Peyer's patch (tissue), 4 donors: ENCODE data around the gene TRIM34. TPM values are rescaled to one million over a fixed set of nuclear protein-coding genes. Genes with fewer than 3 reads are reported as not detected.

Experiments
- DNase-seq, 3 donors: peaks; one replicate each; pipeline ENCODE4 v3.0.0-alpha.2; 2017 to 2019
- H3K27ac ChIP-seq, 4 donors: fragments of 200-600 bp; sonication (generic); one replicate each; pipeline ENCODE4 v1.5.1; 2016 to 2019
- H3K27me3 ChIP-seq, 2 donors: fragments of 200-600 bp; sonication (generic); one replicate each; pipeline ENCODE4 v1.5.1; 2019
- H3K36me3 ChIP-seq, 3 donors: fragments of 200-600 bp; sonication (generic); one replicate each; pipeline ENCODE4 v1.5.1; 2016 to 2019
- H3K4me1 ChIP-seq, 4 donors: fragments of 200-600 bp; sonication (generic); one replicate each; pipeline ENCODE4 v1.5.1; 2016 to 2019
- H3K4me3 ChIP-seq, 4 donors: fragments of 200-600 bp; sonication (generic); 1 replicate in 3 of 4; 2 replicates in 1 of 4; pipeline ENCODE4 v1.5.1; 2016 to 2019; ENCODE audit warnings: mild to moderate bottlenecking in 1 of 4
- H3K9me3 ChIP-seq, 4 donors: fragments of 200-600 bp; sonication (generic); one replicate each; pipeline ENCODE4 v1.5.1; 2016 to 2019; ENCODE audit warnings: mild to moderate bottlenecking in 1 of 4
- POLR2A ChIP-seq, 2 donors: fragments of 450-650 bp; IDR thresholded peaks; one replicate each; pipeline ENCODE4 v1.5.1; 2017; ENCODE audit warnings: antibody characterized with exemption in 2 of 2, mild to moderate bottlenecking in 2 of 2, moderate library complexity in 2 of 2
- total RNA-seq, 4 donors: library from RNA; depleted of rRNA; stranded (reverse); fragments of >200 nt; gene quantifications; one replicate each; pipeline ENCODE4 v1.1.0, GENCODE V29; 2016
- TF ChIP-seq, protein P1 (sequence below), 6 experiments: fragments of 450-650 bp in 4 of 6; fragments of 200-600 bp in 2 of 6; sonication (generic) in 1 of 6; IDR thresholded peaks; one replicate each; pipeline ENCODE4 v1.5.1; 2017 to 2019; ENCODE audit warnings: antibody characterized with exemption in 6 of 6, mild to moderate bottlenecking in 3 of 6, moderate library complexity in 1 of 6

TRIM34 gene
- total RNA-seq, 4 donors from 2014 or later: 6.7 to 14.9 (median 11.0) TPM

- no peak overlapping the region for H3K27ac ChIP-seq
- TF ChIP-seq, protein P1, sequence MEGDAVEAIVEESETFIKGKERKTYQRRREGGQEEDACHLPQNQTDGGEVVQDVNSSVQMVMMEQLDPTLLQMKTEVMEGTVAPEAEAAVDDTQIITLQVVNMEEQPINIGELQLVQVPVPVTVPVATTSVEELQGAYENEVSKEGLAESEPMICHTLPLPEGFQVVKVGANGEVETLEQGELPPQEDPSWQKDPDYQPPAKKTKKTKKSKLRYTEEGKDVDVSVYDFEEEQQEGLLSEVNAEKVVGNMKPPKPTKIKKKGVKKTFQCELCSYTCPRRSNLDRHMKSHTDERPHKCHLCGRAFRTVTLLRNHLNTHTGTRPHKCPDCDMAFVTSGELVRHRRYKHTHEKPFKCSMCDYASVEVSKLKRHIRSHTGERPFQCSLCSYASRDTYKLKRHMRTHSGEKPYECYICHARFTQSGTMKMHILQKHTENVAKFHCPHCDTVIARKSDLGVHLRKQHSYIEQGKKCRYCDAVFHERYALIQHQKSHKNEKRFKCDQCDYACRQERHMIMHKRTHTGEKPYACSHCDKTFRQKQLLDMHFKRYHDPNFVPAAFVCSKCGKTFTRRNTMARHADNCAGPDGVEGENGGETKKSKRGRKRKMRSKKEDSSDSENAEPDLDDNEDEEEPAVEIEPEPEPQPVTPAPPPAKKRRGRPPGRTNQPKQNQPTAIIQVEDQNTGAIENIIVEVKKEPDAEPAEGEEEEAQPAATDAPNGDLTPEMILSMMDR (IDR thresholded peaks at IDR 0.05): no peak
- TF ChIP-seq POLR2A (IDR thresholded peaks at IDR 0.05): no peak
- H3K36me3 ChIP-seq: no peaks in the 10 kb centered on the region
- no peak overlapping the region for H3K4me3 ChIP-seq
- no peak for DNase-seq
- H3K9me3 ChIP-seq: no peaks in the 10 kb centered on the region
- H3K27me3 ChIP-seq: no peaks in the 10 kb centered on the region
- H3K4me1 ChIP-seq: peaks cover 0 to 25% (median 5%) of the 10 kb centered on the region in 4 donors
These were observed 1.4 kb downstream of the TRIM34 start for GRCh38 chr11:5626196-5626595.

GRCh38 chr11:5631417-5631816, 6.6 kb downstream of the TRIM34 start:
- peak overlapping the region in 1 of 4 donors; percentile 60 for H3K27ac ChIP-seq
- TF ChIP-seq, protein P1 (IDR thresholded peaks at IDR 0.05): no peak
- TF ChIP-seq POLR2A (IDR thresholded peaks at IDR 0.05): no peak
- no peaks in the 10 kb centered on the region for H3K27me3 ChIP-seq
- H3K36me3 ChIP-seq: peaks cover 0 to 6% (median 0%) of the 10 kb centered on the region in 3 donors
- H3K9me3 ChIP-seq: no peaks in the 10 kb centered on the region
- H3K4me1 ChIP-seq: no peaks in the 10 kb centered on the region
- H3K4me3 ChIP-seq: no peak overlapping the region
- no peak for DNase-seq

DNA sequence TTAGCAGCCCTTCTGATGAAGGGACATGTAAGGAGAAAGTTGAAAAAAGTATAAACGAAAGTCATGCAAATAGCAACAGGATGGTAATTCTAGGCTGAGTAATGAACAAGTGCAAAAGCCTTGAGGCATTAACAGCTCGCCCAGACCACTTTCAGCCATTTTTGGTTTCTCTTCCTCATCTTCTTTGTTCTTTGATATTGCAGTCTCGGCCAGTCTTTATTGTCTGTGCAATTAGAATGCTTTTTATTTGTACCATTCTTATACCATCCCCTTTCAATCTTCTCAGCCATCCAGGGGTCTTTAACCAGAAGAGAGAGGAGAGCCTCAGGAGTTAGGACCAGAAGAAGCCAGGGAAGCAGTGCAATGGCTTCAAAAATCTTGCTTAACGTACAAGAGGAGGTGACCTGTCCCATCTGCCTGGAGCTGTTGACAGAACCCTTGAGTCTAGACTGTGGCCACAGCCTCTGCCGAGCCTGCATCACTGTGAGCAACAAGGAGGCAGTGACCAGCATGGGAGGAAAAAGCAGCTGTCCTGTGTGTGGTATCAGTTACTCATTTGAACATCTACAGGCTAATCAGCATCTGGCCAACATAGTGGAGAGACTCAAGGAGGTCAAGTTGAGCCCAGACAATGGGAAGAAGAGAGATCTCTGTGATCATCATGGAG, 7.3 kb downstream of the TRIM34 start:
- TF ChIP-seq, protein P1 (IDR thresholded peaks at IDR 0.05): no peak
- TF ChIP-seq POLR2A (IDR thresholded peaks at IDR 0.05): no peak
- Histone ChIP-seq H3K36me3 (peaks cover 0 to 6% (median 0%) of the 10 kb centered on the region in 3 donors), H3K4me1 (no peaks in the 10 kb centered on the region), H3K9me3 (no peaks in the 10 kb centered on the region), H3K27ac (peak overlapping the region in 1 of 4 donors; percentile 60), H3K4me3 (no peak overlapping the region), H3K27me3 (no peaks in the 10 kb centered on the region)
- no peak for DNase-seq

DNA sequence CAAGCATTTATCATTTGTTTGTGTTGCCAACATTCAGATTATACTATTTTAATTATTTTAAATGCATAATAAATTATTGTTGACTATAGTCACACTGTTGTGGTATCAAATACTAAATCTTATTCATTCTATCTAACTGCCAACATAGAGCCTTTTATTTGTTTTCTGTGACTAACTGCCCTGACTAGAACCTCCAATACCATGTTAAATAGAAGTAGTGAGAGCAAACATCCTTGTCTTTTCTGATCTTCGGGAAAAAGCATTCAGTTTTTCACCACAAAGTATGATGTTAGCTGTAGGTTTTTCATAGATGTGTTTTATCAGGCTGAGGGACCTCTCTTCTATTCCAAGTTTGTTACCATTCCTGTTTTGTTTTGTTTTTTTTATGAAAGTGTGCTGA, 15.2 kb downstream of the TRIM34 start:
- DNase-seq: no peak
- TF ChIP-seq, protein P1 (IDR thresholded peaks at IDR 0.05): no peak
- TF ChIP-seq POLR2A (IDR thresholded peaks at IDR 0.05): no peak
- no peak overlapping the region for H3K27ac ChIP-seq
- H3K4me1 ChIP-seq: no peaks in the 10 kb centered on the region
- no peak overlapping the region for H3K4me3 ChIP-seq
- H3K27me3 ChIP-seq: no peaks in the 10 kb centered on the region
- peaks cover 0 to 31% (median 0%) of the 10 kb centered on the region in 3 donors for H3K36me3 ChIP-seq
- H3K9me3 ChIP-seq: no peaks in the 10 kb centered on the region

DNA sequence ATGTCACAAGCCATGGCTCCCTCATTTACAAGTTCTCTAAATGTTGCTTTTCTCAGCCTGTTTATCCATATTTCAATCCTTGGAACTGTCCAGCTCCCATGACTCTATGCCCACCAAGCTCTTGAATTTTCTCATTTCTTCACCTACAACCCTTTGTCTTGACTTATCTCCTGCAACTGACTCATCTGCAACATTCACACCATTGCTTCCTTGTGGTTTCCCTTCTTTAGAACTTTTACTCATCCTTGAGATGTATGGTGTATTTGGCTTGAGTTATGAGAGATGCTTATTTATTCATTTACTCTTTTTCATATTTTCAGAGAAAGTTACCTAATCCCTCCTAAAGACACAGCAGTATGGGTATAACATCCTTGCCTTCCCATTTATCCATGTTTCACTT, 18.8 kb downstream of the TRIM34 start:
- no peaks in the 10 kb centered on the region for H3K4me1 ChIP-seq
- H3K27me3 ChIP-seq: no peaks in the 10 kb centered on the region
- TF ChIP-seq, protein P1 (IDR thresholded peaks at IDR 0.05): no peak
- no peak for TF ChIP-seq POLR2A (IDR thresholded peaks at IDR 0.05)
- no peaks in the 10 kb centered on the region for H3K9me3 ChIP-seq
- peaks cover 0 to 27% (median 0%) of the 10 kb centered on the region in 3 donors for H3K36me3 ChIP-seq
- no peak overlapping the region for H3K27ac ChIP-seq
- no peak overlapping the region for H3K4me3 ChIP-seq
- no peak for DNase-seq
